ENCODE measurements around the gene SPEM3. TPM values are rescaled to one million over a fixed set of nuclear protein-coding genes. Genes with fewer than 3 reads are reported as not detected.

SPEM3 gene
- total and polyA plus RNA-seq, 10 of the 15 experiments (the other 5 are each of a cell fraction or from before 2014, with no cell fraction given) = not detected

DNA sequence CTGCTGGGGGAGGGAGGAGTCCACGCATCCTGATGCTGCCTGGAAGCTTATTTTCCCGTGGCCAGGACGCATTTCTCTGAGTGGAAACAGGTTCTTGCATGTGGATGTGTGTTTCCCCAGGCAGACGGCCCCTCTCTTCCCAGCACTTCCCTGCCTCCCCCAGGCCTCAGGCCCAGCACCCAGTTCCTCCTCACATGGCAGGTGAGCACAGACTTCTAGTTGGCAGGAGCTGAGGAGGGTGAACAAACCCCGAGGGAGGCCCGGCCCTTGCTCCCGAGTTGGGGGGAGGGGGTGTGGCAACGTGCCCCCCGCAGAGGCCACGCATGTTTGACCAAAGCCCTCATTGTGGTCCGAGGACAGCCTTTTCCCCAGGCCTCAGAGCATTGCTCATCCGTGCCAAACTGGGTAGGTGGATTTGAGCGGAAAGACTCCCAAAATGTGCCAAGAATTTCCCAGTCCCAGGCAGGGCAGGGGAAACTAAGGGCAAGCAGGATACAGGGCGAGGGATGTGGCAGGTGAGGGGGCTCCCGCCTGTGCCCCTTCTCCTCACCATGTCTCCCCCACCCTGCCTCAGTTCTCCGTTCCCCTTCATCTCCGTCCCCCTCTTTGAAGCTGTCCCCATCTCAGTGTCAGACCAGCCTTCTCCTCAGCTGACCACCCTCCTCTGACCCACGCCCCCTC, 10.0 kb upstream of the SPEM3 start (continued):
- TF ChIP-seq, protein P1, sequence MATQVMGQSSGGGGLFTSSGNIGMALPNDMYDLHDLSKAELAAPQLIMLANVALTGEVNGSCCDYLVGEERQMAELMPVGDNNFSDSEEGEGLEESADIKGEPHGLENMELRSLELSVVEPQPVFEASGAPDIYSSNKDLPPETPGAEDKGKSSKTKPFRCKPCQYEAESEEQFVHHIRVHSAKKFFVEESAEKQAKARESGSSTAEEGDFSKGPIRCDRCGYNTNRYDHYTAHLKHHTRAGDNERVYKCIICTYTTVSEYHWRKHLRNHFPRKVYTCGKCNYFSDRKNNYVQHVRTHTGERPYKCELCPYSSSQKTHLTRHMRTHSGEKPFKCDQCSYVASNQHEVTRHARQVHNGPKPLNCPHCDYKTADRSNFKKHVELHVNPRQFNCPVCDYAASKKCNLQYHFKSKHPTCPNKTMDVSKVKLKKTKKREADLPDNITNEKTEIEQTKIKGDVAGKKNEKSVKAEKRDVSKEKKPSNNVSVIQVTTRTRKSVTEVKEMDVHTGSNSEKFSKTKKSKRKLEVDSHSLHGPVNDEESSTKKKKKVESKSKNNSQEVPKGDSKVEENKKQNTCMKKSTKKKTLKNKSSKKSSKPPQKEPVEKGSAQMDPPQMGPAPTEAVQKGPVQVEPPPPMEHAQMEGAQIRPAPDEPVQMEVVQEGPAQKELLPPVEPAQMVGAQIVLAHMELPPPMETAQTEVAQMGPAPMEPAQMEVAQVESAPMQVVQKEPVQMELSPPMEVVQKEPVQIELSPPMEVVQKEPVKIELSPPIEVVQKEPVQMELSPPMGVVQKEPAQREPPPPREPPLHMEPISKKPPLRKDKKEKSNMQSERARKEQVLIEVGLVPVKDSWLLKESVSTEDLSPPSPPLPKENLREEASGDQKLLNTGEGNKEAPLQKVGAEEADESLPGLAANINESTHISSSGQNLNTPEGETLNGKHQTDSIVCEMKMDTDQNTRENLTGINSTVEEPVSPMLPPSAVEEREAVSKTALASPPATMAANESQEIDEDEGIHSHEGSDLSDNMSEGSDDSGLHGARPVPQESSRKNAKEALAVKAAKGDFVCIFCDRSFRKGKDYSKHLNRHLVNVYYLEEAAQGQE (IDR thresholded peaks at IDR 0.05; ENCODE audit: low read depth, low read length) = no peak
- no peak for TF ChIP-seq ZNF217 (IDR thresholded peaks at IDR 0.05)
- TF ChIP-seq CHD2 (IDR thresholded peaks at IDR 0.05; ENCODE audit: borderline replicate concordance, low read depth, low read length) = no peak
- no peak for TF ChIP-seq BACH1 (IDR thresholded peaks at IDR 0.05; ENCODE audit: borderline replicate concordance)
- no peak for TF ChIP-seq PAX5 (IDR thresholded peaks at IDR 0.05; ENCODE audit: borderline replicate concordance, low read depth, low read length)
- TF ChIP-seq, protein P2, sequence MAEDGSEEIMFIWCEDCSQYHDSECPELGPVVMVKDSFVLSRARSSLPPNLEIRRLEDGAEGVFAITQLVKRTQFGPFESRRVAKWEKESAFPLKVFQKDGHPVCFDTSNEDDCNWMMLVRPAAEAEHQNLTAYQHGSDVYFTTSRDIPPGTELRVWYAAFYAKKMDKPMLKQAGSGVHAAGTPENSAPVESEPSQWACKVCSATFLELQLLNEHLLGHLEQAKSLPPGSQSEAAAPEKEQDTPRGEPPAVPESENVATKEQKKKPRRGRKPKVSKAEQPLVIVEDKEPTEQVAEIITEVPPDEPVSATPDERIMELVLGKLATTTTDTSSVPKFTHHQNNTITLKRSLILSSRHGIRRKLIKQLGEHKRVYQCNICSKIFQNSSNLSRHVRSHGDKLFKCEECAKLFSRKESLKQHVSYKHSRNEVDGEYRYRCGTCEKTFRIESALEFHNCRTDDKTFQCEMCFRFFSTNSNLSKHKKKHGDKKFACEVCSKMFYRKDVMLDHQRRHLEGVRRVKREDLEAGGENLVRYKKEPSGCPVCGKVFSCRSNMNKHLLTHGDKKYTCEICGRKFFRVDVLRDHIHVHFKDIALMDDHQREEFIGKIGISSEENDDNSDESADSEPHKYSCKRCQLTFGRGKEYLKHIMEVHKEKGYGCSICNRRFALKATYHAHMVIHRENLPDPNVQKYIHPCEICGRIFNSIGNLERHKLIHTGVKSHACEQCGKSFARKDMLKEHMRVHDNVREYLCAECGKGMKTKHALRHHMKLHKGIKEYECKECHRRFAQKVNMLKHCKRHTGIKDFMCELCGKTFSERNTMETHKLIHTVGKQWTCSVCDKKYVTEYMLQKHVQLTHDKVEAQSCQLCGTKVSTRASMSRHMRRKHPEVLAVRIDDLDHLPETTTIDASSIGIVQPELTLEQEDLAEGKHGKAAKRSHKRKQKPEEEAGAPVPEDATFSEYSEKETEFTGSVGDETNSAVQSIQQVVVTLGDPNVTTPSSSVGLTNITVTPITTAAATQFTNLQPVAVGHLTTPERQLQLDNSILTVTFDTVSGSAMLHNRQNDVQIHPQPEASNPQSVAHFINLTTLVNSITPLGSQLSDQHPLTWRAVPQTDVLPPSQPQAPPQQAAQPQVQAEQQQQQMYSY (CRISPR knock-in tag; IDR thresholded peaks at IDR 0.05) = no peak
- TF ChIP-seq GATAD2B (conservative IDR thresholded peaks at IDR 0.05; ENCODE audit: low read depth) = no peak
- TF ChIP-seq, protein P3, sequence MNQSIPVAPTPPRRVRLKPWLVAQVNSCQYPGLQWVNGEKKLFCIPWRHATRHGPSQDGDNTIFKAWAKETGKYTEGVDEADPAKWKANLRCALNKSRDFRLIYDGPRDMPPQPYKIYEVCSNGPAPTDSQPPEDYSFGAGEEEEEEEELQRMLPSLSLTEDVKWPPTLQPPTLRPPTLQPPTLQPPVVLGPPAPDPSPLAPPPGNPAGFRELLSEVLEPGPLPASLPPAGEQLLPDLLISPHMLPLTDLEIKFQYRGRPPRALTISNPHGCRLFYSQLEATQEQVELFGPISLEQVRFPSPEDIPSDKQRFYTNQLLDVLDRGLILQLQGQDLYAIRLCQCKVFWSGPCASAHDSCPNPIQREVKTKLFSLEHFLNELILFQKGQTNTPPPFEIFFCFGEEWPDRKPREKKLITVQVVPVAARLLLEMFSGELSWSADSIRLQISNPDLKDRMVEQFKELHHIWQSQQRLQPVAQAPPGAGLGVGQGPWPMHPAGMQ (IDR thresholded peaks at IDR 0.05; ENCODE audit: borderline replicate concordance) = no peak

Measured in GM12878 (cell line).